Activated CD8-positive, alpha-beta T cell treated with anti-CD3 and anti-CD28 coated beads for 36 hours (primary cell): ENCODE measurements around the gene COMMD6. TPM values are rescaled to one million over a fixed set of nuclear protein-coding genes. Genes with fewer than 3 reads are reported as not detected.

Experiments used
- ATAC-seq: fragments of 200-7000 bp; cut with Tn5 transposase; one replicate; pipeline ENCODE4 v1.10.0; 2021; ENCODE audit warnings: mild to moderate bottlenecking, moderate library complexity
- CTCF ChIA-PET: fragments of 350-600 bp; sonication (Branson Sonifier 250); formaldehyde crosslinking; loops from one replicate; lab custom pipeline; 2021; ENCODE audit warnings: antibody characterized with exemption; lab: Charles Lee
- POLR2A ChIA-PET: fragments of 350-600 bp; sonication (Branson Sonifier 250); formaldehyde crosslinking; loops from one replicate; lab custom pipeline; 2021; ENCODE audit warnings: antibody characterized with exemption; lab: Charles Lee
- DNase-seq: peaks from one replicate; pipeline ENCODE4 v3.0.0-alpha.2; 2020
- H3K27ac Mint-ChIP-seq: one replicate; pipeline ENCODE4 v1.8.0; 2021; ENCODE audit warnings: mild to moderate bottlenecking, mixed read lengths
- H3K27me3 Mint-ChIP-seq: one replicate; pipeline ENCODE4 v1.8.0; 2021; ENCODE audit warnings: mixed read lengths
- H3K36me3 Mint-ChIP-seq: one replicate; pipeline ENCODE4 v1.8.0; 2021; ENCODE audit warnings: low read depth, mixed read lengths
- H3K4me1 Mint-ChIP-seq: one replicate; pipeline ENCODE4 v1.8.0; 2021; ENCODE audit warnings: low read depth, mixed read lengths
- H3K4me3 Mint-ChIP-seq: one replicate; pipeline ENCODE4 v1.8.0; 2021; ENCODE audit warnings: mild to moderate bottlenecking, moderate library complexity, mixed read lengths
- H3K9me3 Mint-ChIP-seq: one replicate; pipeline ENCODE4 v1.8.0; 2021; ENCODE audit warnings: mixed read lengths
- CTCF ChIP-seq: fragments of 200-600 bp; IDR thresholded peaks from one replicate; pipeline ENCODE4 v1.8.0; 2022; ENCODE audit warnings: antibody characterized with exemption, mild to moderate bottlenecking
- intact Hi-C: fragments of 100-400 bp; cut with micrococcal nuclease; formaldehyde crosslinking; loops from one replicate; pipeline ENCODE4 v1.10.0; 2022
- total RNA-seq, 2 experiments: library from RNA; stranded (reverse); gene quantifications; one replicate each; pipeline ENCODE4 v1.2.3, GENCODE V29; 2021

Gene COMMD6
- total RNA-seq, 2 experiments from 2014 or later: 114 to 116 TPM

DNA sequence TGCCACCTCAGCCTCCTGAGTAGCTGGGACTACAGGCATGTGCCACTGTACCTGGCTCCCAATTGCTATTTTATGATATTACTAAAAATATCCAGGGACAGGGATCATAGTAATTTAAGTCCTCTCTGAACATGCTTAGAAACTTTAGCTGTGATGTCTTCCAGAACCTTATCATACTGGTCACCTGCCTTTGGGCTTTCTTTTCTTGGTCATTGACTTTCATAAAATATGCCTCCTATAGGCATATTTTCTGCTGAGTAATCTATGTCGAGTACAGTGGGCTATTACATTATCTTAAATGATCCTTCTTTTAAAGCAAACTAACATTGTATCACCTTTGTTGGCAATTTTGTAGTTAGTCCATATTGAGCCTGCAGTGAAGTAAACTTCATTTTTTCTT, 18.2 kb upstream of the COMMD6 start:
- no peak for TF ChIP-seq CTCF
- H3K9me3 Mint-ChIP-seq: peaks cover 1% of the 10 kb centered on the region
- no peak overlapping the region for H3K27ac Mint-ChIP-seq
- peaks cover 47% of the 10 kb centered on the region for H3K4me1 Mint-ChIP-seq
- no peak for ATAC-seq
- H3K4me3 Mint-ChIP-seq: no peak overlapping the region
- intact Hi-C loops: no loop called here
- no peak for DNase-seq
- H3K36me3 Mint-ChIP-seq: peaks cover 33% of the 10 kb centered on the region
- POLR2A ChIA-PET: no interaction called here
- CTCF ChIA-PET: no interaction called here
- H3K27me3 Mint-ChIP-seq: no peaks in the 10 kb centered on the region

DNA sequence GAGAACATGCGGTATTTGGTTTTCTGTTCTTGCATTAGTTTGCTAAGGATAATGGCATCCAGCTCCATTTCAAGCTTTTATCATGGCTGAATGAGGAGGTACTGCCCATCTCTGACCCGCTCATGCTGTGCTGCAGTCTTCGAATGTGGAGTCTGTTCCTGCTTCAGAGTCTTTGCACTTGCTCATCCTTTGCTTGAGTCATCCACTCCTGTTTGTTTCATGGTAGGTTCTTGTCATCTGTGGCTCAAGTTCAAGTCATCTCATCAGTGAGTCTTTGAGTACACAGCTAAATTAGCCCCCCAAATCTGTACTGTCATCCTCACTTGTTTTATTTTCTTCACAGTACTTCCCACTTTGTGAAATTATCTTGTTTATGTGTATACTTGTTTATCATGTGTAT, 17.3 kb upstream of the COMMD6 start:
- Mint-ChIP-seq H3K27ac (no peak overlapping the region), H3K36me3 (peaks cover 32% of the 10 kb centered on the region), H3K4me1 (peaks cover 55% of the 10 kb centered on the region), H3K9me3 (peaks cover 1% of the 10 kb centered on the region), H3K4me3 (no peak overlapping the region), H3K27me3 (no peaks in the 10 kb centered on the region)
- ChIA-PET POLR2A (interaction anchor here (0.6 kb wide), 2 partner anchors 24 to 154 kb away, joined by 3 read pairs; no protein-coding TSS in a partner anchor), CTCF (interaction anchor here (1.0 to 1.1 kb wide), 3 partner anchors 21 to 140 kb away, joined by 3 read pairs; no protein-coding TSS in a partner anchor)
- no peak for TF ChIP-seq CTCF
- DNase-seq (no peak), ATAC-seq (peak; percentile 63)
- intact Hi-C loops: no loop called here

DNA sequence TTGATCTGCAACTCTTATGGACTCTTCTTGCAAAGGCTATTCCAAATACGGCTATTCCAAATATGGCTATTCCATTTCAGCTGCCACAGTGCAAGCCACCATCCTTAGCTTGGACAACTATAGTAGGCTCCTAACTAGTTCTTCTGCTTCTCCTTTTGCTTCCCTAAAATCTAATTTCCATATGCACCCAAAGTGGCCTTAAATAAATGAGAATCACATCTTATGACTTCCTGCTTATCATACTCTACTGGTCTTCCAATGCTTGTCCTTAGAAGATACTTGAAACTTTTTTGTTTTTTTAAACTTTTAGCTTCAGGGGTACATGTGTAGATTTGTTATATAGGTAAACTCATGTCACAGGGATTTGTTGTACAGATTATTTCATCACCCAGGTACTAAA, 16.8 kb upstream of the COMMD6 start:
- peaks cover 32% of the 10 kb centered on the region for H3K36me3 Mint-ChIP-seq
- intact Hi-C loops: no loop called here
- H3K27me3 Mint-ChIP-seq: no peaks in the 10 kb centered on the region
- no peak overlapping the region for H3K4me3 Mint-ChIP-seq
- no peak for TF ChIP-seq CTCF
- peaks cover 54% of the 10 kb centered on the region for H3K4me1 Mint-ChIP-seq
- DNase-seq (no peak), ATAC-seq (no peak)
- CTCF ChIA-PET: interaction anchor here (1.0 to 2.3 kb wide), 4 partner anchors 21 to 141 kb away, joined by 3 to 8 read pairs (median 3); partner anchors contain the start of gene TBC1D4
- POLR2A ChIA-PET: interaction anchor here (0.6 kb wide), 2 partner anchors 25 to 154 kb away, joined by 3 read pairs; no protein-coding TSS in a partner anchor
- H3K27ac Mint-ChIP-seq: no peak overlapping the region
- peaks cover 1% of the 10 kb centered on the region for H3K9me3 Mint-ChIP-seq

DNA sequence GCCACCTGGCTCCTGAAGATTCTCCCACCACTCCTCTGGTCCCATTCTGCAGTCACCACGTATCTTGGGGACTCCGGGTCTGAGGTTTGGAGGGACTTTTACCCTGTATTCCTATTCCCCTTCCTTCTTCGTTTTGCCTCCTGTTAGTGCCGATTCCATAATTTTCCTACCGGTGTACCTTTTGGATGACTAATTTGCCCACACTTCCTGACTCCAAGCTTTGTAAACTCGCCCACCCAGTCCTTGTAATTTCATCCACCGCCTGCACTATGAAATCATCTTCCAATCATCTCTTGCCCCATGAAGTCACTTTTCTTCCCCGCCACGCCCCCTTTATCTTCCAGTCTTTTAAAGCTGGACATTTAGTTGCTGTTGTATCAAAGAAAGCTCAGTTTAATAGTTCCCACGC, 12.5 kb upstream of the COMMD6 start:
- H3K36me3 Mint-ChIP-seq: peaks cover 20% of the 10 kb centered on the region
- peak overlapping the region; percentile 97 for H3K27ac Mint-ChIP-seq
- peak; percentile 1 for ATAC-seq
- peak overlapping the region; percentile 92 for H3K4me3 Mint-ChIP-seq
- DNase-seq: peak; percentile 59
- intact Hi-C loops: no loop called here
- H3K4me1 Mint-ChIP-seq: peaks cover 48% of the 10 kb centered on the region
- H3K9me3 Mint-ChIP-seq: no peaks in the 10 kb centered on the region
- H3K27me3 Mint-ChIP-seq: no peaks in the 10 kb centered on the region
- POLR2A ChIA-PET: interaction anchor here (0.7 to 1.1 kb wide), 3 partner anchors 13 to 71 kb away, joined by 3 read pairs; partner anchors contain the start of gene COMMD6
- CTCF ChIA-PET: interaction anchor here (0.9 to 2.5 kb wide), 5 partner anchors 13 to 178 kb away, joined by 3 to 10 read pairs (median 3); partner anchors contain the start of genes COMMD6 and TBC1D4
- TF ChIP-seq CTCF: no peak
